DOHH2 (cell line): ENCODE results near the gene KAT6B.

Source experiments
- CTCF ChIP-seq: fragments of 200-600 bp; sonication (generic); IDR thresholded peaks from one replicate; pipeline ENCODE4 v1.5.1; 2014; ENCODE audit warnings: antibody characterized with exemption, mild to moderate bottlenecking, low read depth, low read length; ENCODE audit not compliant: poor library complexity, severe bottlenecking
- EZH2phosphoT487 ChIP-seq: fragments of 200-600 bp; sonication (generic); IDR thresholded peaks from 2 replicates; pipeline ENCODE4 v1.6.1; 2017; ENCODE audit warnings: borderline replicate concordance, mild to moderate bottlenecking, antibody characterized with exemption, low read length, moderate library complexity, mixed read lengths

GRCh38 chr10:74778436-74779094 is 47.8 kb upstream of the KAT6B start:
- TF ChIP-seq CTCF (no peak), EZH2phosphoT487 (no peak)
